ENCODE results near the gene GLCCI1.

Gene GLCCI1

DNA sequence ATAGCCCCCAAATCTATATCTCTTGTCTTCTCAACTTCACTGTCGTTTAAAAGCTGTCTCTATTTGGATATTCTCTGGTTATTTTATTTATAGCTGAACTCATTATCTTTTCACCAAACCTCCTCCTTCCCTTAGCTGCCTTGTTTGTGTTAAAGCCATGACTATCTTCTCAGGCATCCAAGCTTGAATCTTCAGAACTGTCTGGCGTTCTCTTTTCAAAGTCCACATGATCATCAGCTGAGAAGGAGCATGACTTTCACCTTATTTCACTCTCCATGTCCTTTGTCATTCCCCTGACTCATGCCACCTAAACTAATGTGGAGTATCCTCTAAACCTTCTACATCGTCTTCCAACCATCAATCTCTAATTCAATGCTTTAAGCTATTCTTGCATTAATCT is 5.7 kb upstream of the GLCCI1 start:
- DNase-seq (ENCODE audit: low spot score): peak; percentile 50

- DNase-seq (ENCODE audit: low spot score): no peak
Observed at GRCh38 chr7:7964250-7964649, 4.3 kb upstream of the GLCCI1 start.

GRCh38 chr7:7964691-7965090 is 3.9 kb upstream of the GLCCI1 start:
- DNase-seq (ENCODE audit: low spot score): no peak

GRCh38 chr7:7965301-7965700 is 3.3 kb upstream of the GLCCI1 start:
- no peak for DNase-seq (ENCODE audit: low spot score)

GRCh38 chr7:7966141-7966734 is 2.4 kb upstream of the GLCCI1 start:
- DNase-seq (ENCODE audit: low spot score): no peak

DNA sequence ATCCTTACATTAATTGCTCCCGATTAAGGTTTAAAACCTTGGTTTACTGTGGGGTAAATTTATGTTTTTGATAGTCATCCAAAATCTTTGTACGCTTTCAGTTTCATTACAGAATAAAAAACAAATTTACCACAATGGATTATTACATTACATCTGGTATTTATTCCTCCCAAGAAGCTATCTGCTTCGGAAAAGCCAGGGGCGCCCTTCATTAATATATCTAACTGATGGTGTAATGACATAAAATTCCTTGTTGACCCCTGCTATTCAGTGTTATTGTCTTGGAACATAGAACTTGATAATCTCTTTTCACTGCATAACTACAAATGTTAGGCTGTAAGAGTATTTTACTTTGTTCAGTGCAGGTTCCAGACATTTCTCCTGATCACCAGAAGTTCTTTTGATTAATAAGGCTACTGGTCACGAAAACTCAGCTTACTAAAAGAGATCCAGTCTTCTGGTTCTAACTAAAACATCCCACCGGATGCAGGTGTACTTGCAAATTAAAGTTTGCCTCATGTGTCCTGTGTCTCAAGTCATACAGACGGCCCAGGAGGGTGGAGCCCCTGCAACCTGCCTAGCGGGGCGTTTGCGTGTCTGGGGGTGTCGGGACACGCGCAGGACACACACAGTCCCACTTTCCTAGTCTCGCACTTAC is 581 bp upstream of the GLCCI1 start:
- no peak for DNase-seq (ENCODE audit: low spot score)

GRCh38 chr7:7969306-7970236 is 975 bp downstream of the GLCCI1 start:
- peak; percentile 27 for DNase-seq (ENCODE audit: low spot score)

DNA sequence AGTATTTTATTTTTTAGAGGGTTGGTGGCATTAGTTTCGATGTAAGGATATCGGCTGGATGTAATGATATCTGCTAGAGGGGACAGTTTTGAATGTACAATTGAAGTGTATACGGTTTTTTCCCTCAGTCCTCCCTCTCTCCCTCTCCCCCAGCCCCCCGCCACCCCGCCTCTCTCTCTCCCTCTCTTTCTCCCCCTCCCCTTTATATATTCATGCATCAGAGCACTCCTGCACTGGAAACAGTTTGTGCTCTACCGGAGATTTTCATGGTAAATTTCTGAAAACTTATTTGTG is 1.6 kb downstream of the GLCCI1 start:
- DNase-seq (ENCODE audit: low spot score): no peak

DNA sequence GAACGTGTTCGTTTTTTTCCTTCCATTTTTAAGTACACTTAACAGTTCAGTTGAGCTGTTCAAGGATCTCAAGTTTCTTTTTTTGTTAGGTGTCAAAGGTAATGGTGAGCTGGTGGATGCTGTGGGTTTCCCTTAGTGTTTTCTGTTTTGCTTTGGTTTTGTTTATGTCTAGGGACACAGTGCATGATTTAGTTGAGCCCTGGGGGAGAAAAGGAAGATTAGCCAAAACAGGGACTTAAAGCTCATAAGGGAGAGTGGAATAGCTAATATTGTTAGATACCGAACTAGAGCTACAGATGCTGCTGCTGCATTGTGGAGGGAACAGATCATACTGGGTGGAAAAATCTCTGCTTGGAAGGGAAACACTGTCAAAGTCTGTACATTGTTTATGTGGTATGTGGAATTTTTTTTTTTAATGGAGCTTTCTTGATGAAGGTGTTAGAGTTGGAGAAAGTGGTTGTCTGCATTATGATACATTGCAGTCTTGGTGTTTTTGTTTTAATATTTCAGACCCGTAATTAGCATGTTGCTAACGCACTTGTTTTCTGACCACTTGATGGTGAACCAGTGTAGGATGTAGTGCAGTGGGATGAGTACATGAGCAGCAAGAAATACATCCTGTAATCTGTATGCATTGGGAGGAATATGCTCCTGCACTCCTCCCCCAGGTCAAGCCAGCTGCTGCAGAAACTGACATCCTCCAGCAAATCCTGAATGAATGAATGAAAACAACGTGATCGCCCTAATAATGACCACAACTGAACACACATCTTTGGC is 2.1 kb downstream of the GLCCI1 start:
- DNase-seq (ENCODE audit: low spot score): no peak

GRCh38 chr7:7971308-7972040 is 2.9 kb downstream of the GLCCI1 start:
- DNase-seq (ENCODE audit: low spot score): no peak

DNA sequence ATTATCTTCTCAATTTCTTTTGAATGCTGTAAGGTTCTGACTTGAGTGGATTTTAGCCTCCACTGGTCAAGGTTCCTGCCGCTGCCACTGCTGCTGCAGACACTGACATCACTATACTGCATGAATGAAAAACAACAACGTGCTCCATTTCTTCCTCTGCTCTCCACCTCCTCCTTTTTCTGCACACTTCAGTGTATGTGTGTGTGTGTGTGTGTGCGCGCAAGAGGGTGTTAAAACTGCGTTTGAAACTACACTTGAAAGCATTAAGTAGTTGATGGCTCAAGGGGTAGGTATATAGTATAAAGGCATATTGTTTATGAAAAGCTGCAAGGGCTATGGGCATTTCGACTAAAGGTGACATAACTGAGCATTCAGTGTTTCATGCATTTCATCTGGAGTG is 3.5 kb downstream of the GLCCI1 start:
- DNase-seq (ENCODE audit: low spot score): no peak

- no peak for DNase-seq (ENCODE audit: low spot score)
Observed at GRCh38 chr7:7972922-7973594, 4.5 kb downstream of the GLCCI1 start.

- DNase-seq (ENCODE audit: low spot score): no peak
Observed at GRCh38 chr7:7976677-7977076, 8.1 kb downstream of the GLCCI1 start.

DNA sequence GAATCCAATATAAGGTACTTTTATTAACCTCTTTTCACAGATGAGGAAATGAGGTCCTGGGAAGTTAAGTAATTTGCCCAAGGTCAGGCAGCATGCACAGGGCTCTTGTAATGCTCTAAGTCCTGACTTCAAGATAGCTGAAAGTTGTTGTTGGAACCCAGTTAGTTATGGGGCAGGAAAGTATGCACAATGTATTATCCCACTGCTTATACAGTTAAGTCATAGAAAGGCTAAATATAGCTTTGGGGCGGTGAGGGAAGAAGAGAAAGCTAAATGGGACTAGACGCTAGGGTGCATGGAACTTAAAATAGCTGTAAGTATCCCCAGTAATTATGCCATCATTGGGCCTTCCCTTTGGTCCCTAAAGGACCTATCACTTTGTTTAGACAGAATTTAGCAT is 9.2 kb downstream of the GLCCI1 start:
- DNase-seq (ENCODE audit: low spot score): no peak

DNA sequence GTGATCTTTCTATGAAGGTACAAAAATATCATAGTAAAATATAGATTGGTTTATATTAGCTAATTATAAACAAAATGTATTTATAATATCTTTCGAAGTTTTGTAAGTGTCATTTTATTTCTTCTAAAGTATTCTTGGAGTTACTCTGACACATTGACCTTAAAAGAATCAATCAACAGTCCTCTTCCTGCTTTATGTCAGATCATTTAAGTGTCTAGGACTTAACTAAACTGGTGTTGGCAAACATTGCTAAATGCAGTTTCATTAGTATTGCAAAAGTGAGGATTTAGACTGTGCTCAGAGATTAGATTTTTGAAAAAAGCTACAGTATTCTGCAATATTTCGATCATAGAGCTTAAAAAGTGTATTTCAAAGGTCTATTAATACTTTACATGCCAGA is 10.3 kb downstream of the GLCCI1 start:
- DNase-seq (ENCODE audit: low spot score): no peak

DNA sequence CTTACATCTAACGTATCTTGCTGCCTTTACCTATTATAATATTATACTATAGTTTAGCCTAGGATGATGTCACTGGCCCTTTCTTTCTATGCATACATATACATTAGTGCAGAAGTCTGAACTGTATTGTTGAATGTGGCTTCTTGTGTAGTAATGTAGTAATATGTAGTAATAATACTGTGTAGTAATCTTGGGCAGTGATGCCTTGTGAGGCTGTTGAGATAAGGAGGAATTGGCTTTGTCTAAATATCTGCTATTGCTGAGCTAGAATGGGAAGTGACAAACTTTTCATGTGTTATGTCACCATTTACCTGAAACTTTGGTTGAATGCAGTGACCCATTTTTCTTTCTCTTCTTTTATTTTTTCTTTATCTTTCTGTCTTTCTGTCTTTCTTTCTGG is 11.0 kb downstream of the GLCCI1 start:
- no peak for DNase-seq (ENCODE audit: low spot score)

GRCh38 chr7:7980134-7980533 is 11.5 kb downstream of the GLCCI1 start:
- DNase-seq (ENCODE audit: low spot score): no peak

- no peak for DNase-seq (ENCODE audit: low spot score)
Observed at GRCh38 chr7:7982904-7983303, 14.3 kb downstream of the GLCCI1 start.

DNA sequence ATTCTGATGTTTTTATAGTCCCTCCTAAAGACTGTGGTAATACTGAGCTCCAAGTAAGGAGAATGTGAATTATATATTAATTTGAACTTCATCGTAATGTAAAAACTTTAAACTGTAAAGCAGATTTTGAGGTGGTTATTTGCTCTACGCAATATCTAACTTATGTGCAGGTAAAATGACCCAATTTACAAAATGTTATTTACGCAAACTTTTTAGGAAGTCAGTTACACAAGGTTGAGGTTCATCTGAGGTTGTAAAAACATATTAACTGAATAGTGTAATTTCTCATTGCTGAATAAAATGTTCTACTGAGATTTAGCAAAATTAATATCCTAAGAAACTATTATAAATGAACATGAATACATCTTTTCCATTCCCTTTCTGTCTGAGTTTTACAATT is 15.8 kb downstream of the GLCCI1 start:
- DNase-seq (ENCODE audit: low spot score): no peak

DNA sequence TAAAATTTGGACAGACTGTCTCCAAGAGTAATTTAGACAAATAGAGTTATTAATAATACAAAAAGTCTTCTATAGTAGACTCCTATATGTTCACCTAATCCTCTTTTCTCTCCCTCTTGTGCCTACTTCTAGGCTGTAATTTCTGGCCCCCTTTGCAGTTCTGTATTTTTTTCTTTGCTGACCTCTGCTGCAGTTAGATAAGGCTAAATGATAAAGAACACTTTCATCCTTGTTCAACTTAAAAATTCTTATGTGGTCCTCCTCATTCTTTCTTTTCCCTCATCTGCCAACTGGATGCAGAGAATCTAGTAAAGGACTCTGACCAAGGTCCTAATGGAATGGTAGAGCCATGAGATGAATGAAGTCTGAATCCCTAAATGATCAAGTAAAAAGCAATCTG is 20.1 kb downstream of the GLCCI1 start:
- DNase-seq (ENCODE audit: low spot score): no peak

GRCh38 chr7:7989133-7989532 is 20.5 kb downstream of the GLCCI1 start:
- no peak for DNase-seq (ENCODE audit: low spot score)

Measured in hepatic stellate cell (primary cell).